NCI-H2196 (cell line): ENCODE results near the gene DLGAP1.
"Not testable (repeated sequence)": the region's sequence is repeated elsewhere in the genome, so short reads cannot be mapped to it uniquely, and the experiment has no call there.

ENCODE experiments used
- DNase-seq: peaks from one replicate; lab custom pipeline; 2025; ENCODE audit not compliant: unreplicated experiment; lab: John Stamatoyannopoulos, UW

DLGAP1 gene

GRCh38 chr18:3667255-3668137 lies 787.6 kb downstream of the DLGAP1 start:
- peak; percentile 81 for DNase-seq

- no peak for DNase-seq
These were observed 788.4 kb downstream of the DLGAP1 start for GRCh38 chr18:3666526-3667254.

- peak; percentile 96 for DNase-seq
These were observed 789.2 kb downstream of the DLGAP1 start for GRCh38 chr18:3665780-3666525.

GRCh38 chr18:3665204-3665603 lies 789.9 kb downstream of the DLGAP1 start:
- DNase-seq, result no peak

GRCh38 chr18:3664563-3665178 lies 790.4 kb downstream of the DLGAP1 start:
- DNase-seq, result no peak

- DNase-seq, result no peak
These were observed 791.1 kb downstream of the DLGAP1 start for GRCh38 chr18:3663870-3664512.

- DNase-seq, result no peak
These were observed 793.1 kb downstream of the DLGAP1 start for GRCh38 chr18:3661989-3662388.

GRCh38 chr18:3660739-3661515 lies 794.2 kb downstream of the DLGAP1 start:
- no peak for DNase-seq

GRCh38 chr18:3658529-3658928 lies 796.6 kb downstream of the DLGAP1 start:
- no peak for DNase-seq

GRCh38 chr18:3655254-3656050 lies 799.7 kb downstream of the DLGAP1 start:
- no peak for DNase-seq

GRCh38 chr18:3654442-3655253 lies 800.5 kb downstream of the DLGAP1 start:
- DNase-seq, result no peak

- no peak for DNase-seq
These were observed 801.2 kb downstream of the DLGAP1 start for GRCh38 chr18:3653851-3654441.

- DNase-seq, result no peak
These were observed 801.8 kb downstream of the DLGAP1 start for GRCh38 chr18:3653263-3653850.

GRCh38 chr18:3652380-3653262 lies 802.5 kb downstream of the DLGAP1 start:
- peak; percentile 75 for DNase-seq

GRCh38 chr18:3651266-3651665 lies 803.8 kb downstream of the DLGAP1 start:
- DNase-seq, result no peak

- DNase-seq, result not testable (repeated sequence)
These were observed 804.5 kb downstream of the DLGAP1 start for GRCh38 chr18:3650521-3651042.
